T-helper 22 cell (primary cell): ENCODE measurements around the gene ORC1.
A peak's percentile ranks its signal among the peaks of the same experiment; 100 is the strongest.

Experiments used
- DNase-seq: peaks from one replicate; pipeline ENCODE4 v3.0.0-alpha.2; 2020; ENCODE audit warnings: low read depth

Gene ORC1

DNA sequence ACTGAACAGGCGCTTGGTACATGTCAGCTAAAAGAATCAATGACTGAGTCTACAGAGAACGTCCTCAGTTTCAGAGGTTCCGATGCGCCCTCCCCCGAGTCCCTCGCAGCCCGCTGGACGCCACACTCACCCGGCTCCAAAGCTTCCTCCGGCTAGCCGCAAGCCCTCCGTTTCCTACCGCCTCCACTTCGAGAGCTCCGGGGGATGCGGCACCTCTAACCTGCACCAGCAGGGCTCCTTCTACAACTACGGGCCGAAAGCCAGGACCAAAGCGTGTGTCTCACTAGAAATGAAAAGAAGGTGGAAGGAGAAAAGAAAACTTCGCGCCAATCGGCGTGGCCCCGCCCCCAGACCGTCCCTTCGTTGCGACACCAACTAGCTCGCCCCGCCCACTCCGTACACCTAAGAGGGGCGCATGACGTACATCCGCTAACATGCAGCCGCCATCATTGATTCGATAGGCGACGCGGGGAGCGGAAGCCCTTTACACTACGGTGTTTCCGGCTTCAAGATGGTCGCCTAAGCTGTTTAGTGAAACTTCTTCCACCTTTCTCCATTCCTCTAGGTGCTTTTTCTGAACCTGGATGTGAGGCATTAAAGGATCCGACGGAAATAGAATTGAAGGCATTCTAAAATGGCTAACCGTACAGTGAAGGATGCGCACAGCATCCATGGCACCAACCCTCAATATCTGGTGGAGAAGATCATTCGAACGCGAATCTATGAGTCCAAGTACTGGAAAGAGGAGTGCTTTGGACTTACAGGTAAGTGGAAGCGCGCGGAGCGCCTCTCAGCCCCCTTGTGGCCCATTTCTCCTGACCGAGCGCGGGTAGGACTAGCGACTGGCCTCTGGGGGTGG is at the start of gene ORC1, which contains the start of gene PRPF38A:
TSS of gene ORC1 (minus strand) at position 308 of the 859 bp plus-strand sequence. CDS start 2,200 bp downstream, outside the sequence.
TSS of gene PRPF38A (plus strand) at position 487 of the 859 bp plus-strand sequence. CDS start at position 635, 148 bp downstream.
- peak; percentile 95 for DNase-seq

DNA sequence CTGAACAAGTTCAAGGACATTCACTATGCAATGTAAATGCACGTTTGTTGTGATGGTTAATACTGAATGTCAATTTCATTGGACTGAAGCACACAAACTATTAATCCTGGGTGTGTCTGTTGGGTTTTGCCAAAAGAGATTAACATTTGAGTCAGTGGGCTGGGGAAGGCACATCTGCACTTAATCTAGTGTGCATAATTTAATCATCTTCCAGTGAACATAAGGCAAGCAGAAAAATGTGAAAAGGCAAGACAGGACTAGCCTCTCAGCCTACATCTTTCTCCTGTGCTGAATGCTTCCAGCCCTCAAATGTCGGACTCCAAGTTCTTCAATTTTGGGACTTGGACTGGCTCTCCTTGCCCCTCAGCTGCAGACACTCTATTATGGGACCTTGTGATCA is 40.2 kb upstream of the ORC1 start:
- no peak for DNase-seq

DNA sequence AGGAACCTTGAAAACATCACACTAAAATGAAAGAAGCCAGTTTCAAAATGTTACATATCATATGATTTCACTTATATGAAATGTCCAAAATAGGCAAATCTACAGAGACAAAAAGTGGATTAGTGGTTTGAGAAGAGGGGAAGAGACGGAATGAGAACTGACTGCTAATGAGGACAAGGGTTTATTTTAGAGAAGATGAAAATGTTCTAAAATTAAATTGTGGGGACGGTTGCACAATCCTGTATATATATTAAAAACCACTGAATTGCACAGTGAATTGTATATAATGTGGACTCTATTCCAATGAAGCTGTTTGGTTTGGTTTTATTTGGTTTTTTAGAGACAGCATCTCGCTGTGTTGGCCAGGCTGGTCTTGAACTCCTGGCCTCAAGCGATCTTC is 35.8 kb upstream of the ORC1 start:
- DNase-seq, result no peak

DNA sequence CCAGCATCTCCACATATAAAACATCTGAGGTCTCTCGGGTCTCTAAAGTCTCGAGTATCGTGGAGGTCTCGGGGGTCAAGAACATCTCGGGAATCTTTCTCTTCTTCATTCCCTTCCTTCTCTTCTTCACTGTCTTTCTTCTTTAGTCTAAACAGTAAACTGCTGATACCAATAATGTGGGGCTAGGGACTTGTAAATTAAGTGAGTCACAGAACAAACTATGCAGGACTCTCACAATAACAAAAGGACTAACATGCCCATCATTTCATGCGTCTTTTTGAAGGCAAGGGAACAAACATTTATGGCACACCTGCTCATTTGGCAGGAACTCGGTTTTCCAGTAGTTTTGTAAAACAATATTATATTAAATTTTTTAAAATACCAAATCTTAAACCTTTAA is 32.6 kb upstream of the ORC1 start:
- no peak for DNase-seq

DNA sequence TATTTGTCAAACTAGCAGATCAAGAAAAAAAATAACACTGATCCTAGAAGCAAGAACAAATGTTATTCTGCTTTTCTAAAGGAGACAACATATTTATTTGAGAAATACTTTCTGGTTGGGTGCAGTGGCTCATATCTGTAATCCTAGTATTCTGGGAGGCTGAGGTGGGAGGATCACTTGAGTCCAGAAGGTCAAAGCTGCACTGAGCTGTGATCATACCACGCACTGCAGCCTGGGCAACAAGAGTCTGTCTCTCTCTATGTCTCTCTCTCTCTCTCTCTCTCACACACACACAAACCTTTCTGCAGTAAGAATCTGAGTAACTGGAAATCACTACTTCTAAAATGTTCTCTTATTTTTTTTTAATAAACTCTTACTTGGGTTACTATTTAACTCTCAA is 31.4 kb upstream of the ORC1 start:
- DNase-seq, result no peak

DNA sequence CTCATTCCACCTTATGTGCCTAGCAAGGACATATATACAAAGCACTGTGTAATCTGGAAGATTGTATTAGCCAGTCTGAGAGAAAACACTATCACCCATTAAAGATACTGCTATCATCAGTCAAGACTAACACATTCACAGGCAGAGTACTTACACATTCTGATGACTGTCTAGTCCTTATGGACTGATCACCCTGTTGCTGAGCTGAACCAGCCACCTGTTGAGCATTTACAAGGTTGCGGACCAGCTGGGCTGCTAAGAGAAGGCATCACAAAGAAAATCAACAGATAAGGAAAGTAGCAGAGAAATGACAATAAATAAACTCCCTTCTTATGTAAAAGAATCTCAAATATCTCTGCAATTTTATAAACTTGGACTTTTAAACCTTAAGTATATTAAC is 31.0 kb upstream of the ORC1 start:
- no peak for DNase-seq

DNA sequence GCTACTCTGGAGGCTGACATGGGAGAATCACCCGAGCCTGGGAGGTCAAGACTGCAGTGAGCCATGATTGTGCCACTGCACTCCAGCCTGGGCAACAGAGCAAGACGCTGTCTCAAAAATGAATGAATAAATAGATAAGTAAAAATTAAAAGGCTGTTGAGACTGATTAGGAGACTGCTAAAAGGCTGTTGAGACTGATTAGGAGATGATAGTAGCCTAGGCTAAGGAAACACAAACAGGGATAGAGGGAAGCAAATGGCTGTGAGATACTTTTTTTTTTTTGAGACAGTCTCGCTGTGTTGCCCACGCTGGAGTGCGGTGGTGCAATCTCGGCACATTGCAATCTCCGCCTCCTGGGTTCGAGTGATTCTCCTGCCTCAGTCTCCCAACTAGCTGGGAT is 28.6 kb upstream of the ORC1 start:
- no peak for DNase-seq

DNA sequence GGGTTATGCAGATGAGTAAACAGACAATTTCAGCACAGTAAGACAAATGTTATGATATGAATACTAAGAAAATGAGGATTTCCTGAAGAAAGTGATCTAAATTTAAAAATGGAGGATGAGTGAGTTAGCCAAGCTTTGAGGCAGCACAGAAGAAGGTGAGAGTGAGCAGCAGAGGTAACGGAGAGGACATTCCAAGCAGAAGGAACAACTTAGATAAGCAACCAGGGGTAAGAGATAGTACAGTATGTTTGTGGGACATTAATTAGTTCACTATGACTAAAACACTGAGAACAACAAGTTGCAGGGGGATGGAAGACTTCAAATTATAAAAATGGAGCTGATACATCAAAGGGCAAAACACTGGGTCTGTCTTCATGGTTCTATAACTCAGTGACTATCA is 22.9 kb upstream of the ORC1 start:
- no peak for DNase-seq

DNA sequence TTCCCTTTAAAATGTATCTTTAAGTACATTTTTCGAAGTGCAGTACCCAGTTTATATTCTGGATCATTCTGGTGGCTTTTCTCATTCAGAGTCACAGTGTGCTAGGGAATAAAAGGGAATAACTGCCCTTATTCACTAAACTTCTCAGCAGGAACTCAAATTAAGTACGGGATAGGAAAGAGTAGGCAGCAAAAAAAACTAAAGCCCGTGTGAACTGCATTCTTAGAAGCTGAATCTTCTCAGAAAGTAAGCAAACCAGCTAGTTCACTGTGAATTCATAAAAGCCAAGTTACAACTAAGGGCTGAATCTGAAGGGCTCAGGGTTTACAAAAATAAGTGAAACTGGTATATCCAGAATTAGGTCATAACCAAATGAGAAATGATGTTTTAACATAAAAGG is 22.1 kb upstream of the ORC1 start:
- no peak for DNase-seq

DNA sequence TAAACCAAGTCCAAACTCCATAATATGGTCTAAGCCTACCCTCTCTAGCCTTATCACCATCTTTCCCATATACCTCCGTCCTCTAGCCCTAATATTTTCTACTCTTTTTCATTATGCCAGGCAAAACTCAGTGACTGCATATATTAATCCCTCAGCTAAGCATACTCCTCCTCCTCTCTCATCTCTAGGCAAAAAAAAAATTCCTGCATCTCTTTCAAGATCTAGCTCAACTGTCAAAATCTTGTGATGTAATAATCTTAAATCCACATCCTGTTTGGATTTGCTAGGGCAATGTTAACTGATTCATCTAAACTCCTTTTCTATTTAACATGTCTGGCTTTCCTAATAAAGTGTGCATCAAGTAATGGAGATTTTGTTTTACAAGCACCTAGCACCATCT is 20.6 kb upstream of the ORC1 start:
- no peak for DNase-seq

DNA sequence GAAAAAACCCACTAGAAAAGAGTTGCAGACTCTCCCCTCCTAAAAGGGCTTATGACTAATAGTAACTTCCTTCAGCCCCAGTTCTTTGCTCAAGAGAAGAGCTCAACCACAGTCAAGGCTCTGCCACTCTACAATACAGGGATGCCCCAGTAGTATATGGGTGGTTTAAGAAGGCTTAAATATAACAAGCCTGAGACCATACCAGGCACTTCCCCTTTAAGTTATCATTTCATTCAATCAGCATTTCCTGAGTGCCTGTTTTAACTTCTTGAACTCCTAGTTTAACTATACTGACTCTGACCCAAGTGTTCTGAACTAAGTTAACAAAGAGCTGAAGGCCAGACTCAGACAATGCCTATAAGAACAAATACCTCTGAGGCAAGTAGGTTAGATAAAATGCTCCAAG is 20.0 kb upstream of the ORC1 start:
- peak; percentile 44 for DNase-seq

DNA sequence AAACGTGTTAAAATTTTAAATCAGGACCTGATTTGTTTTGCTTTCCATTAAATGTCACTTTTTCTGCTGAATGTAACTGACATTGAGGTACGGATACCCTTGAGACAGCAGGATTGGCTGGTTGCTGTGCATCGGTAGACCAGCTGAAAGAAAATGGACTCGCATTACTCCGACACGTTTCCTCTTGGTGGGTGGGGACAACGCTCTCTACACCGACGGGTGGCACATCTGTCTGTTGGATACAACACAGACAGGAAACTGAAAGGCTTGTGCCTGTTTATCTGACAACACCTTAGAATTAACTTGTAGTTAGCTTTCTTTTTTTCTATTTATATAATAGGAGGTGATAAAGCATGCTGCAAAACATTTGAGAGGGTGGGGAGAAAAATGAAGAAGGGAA is 19.5 kb upstream of the ORC1 start:
- DNase-seq, result peak; percentile 65

DNA sequence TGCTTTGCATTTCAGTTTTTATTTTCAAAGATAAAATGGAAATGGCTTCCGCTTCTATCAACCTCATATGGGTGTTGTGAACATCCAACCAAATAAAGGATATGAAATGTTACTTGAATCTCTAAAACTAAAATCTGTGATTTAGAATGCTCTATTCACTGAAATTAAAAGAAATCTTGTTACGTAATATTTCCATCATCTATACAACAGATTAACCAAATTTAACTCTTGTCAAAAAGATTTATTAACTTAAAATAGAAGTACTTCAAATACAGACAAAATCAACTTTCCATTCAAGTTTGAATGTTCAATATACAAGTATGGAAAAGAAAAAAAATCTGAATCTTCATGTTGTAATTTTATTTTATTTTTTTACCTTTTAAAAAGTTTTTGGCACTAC is 18.8 kb upstream of the ORC1 start:
- DNase-seq, result no peak

DNA sequence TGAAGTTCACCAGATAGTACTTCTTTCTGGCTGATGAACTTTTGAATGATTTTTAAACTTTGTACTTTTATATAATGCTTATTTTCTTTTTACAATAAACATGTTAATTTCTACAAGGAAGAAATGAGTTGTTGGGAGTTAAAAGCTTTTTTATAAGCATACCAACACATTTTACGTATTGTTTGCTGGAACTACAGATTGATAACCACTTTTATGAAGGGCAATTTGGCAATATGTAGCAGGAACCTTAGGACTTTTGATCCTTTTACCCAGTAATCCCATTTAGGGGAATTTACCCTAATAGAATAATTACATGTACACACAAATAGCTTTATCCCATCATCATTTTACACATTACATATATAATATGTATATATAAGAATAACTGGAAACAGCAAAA is 16.5 kb upstream of the ORC1 start:
- no peak for DNase-seq

DNA sequence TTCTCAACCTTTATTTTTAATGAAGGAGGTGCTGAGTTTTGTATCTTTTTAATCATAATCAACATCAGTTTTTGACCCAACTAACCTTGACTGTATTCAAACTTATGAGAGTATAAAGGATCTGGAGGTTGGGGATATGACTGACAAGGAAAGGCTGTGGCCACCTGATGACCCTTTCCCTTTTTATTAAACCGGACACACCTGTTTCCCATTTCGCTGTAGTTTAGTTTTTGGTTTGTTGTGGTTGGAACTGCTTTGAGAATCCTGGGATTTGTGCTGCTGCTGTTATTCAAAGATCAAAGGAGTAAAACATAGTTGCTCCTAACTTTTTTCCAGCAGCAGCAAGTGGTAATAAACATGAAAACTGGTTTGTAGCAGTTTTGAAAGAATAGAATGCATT is 12.6 kb upstream of the ORC1 start:
- DNase-seq, result no peak

DNA sequence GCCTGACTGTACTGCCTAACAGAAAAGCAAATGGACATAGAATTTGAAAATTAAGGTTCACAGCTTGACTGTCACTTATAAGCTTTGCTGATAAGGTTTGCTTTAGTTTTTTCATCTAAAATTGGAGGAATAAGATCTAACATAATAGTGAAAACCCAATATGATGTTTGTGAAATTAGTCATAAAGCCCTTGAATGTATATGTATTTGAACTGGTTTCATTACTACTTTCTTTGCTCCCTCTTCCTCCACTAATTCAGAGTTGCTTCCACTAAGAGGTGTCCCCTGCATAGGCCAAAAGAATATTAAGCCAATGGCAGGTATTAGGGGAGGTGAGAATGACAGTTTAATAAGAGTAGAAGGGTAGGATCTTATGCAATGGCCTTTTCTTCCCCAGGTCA is 10.7 kb upstream of the ORC1 start:
- no peak for DNase-seq

DNA sequence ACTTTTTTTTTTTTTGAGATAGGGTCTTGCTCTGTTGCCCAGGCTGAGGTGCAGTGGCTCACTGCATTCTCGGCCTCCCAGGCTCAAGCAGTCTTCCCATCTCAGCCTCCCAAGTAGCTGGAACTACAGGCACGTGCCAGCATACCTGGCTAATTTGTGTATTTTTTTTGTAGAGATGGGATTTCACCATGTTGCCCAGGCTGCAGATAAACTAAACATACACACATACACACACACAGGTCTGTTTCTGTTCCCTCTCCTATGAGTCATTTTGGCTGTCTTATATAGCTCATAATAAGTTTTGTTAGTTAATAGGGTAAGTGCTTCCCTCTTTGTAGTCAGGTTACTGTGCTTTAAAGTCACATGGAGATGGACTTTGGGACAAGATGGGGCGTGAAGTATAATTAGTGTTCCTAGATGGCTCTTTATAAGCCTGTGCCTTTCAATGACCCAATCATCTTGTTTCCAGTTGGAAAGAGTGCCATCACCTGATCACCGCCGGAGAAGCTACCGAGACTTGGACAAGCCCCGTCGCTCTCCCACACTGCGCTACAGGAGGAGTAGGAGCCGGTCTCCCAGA is 9.3 kb upstream of the ORC1 start:
- DNase-seq, result no peak

DNA sequence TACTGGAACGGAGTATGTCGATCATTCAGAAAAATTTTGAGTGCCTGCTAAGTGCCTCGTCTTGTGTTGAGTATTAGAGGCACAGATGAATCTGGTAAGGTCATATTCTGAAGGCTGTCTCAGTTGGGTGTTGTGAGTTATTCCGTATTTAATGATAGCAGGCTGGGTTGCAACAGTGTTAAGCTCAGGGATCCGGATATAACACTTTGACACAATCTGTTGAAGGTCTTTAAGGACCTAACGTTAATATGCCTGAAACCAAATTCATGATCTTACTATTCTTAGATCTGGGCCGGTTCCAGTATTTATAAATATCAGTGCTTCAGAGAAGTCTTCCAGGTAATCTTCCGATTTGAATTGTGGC is 734 bp upstream of the ORC1 start:
- DNase-seq, result no peak

DNA sequence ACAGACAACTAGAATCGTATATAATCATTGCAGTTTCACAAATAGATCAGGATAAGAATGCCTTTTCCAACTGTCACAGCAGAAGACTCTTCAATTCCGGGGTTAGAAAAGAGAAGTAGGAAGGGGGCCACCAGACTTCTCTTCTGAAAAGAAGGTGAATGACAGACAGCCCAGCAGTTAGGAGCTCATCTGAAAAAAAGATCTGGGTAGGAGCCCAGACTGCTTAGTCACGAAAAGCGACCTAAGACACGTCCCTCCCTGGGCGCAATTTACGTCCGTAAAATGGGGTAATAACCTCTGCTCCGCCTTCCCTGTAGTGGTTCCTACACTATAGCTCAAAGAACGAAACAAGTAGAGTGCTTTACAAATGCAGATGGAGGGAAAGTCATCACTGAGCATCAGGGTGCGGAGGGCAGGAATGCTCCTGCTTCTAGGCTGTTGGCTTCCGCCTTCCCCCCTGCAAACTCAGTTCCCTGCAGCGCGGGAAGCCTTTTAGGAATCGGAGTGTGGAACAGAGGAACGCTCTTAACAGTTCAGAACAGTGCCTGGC is 582 bp downstream of the ORC1 start:
- DNase-seq, result peak; percentile 42

DNA sequence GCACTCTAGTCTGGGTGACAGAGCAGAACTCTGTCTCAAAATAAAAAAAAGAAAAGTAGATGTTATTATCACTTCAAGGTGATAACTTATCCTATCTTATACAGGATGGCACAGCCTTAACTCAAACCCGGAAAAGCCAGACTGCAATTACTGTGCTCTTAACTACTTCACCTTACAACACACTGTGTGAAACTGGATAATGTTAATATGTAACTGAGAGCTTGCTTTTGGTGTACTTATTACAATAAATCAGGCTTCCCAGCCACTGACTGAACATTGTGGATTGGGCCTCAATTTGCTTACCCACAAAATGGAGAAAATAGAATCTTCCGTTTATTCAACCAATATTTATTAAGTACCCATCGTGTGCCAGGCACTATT is 1.4 kb downstream of the ORC1 start:
- DNase-seq, result no peak

DNA sequence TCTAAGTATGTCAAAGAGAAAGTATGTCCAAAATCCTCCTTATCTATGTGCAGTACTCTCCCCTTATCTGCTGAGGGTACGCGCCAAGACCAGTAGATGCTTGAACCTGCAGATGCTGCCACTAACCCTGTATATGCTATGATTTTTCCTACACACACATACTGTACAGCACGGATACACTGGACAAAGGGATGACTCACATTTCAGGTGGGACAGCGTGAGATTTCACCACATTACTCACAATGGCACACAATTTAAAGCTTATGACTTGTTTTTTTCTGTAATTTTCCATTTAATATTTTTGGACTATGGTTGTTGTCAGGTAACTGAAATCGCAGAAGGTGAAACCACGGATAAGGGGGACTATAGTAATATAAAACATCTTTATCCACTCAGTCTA is 4.1 kb downstream of the ORC1 start:
- DNase-seq, result no peak

DNA sequence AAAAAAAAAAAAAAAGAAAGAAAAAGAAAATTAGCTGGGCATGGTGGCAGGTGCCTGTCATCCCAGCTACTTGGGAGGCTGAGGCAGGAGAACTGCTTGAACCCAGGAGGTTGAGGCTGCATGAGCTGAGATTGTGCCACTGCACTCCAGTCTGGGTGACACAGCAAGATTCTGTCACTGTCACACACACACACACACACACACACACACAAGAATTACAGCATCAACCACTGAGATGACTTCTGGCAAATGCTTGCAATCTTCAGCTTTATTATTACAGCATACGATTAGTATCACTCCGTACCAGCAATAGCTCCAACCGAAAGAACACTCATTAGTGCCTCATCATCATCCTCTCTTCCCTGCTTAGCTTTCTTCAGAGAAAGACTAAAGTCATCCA is 4.6 kb downstream of the ORC1 start:
- DNase-seq, result no peak

DNA sequence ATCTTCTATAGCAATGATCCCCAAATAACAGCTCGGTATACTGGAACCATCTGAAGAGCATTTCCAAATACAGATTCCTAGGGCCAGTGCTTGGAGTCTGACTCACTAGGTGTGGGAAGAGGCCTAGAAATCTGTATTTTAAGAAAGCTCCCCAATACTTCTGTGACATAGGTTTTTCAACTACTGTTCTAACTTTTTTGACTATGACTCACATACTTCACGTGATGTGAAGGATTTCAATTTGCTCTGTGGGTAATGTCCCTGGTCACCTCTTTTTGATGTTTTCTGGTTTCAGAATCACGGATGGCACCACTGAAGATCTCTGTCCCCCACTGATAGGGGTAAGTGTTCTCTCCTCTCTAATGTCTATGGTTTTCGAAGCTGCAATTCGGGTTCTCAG is 11.0 kb downstream of the ORC1 start:
- DNase-seq, result no peak

DNA sequence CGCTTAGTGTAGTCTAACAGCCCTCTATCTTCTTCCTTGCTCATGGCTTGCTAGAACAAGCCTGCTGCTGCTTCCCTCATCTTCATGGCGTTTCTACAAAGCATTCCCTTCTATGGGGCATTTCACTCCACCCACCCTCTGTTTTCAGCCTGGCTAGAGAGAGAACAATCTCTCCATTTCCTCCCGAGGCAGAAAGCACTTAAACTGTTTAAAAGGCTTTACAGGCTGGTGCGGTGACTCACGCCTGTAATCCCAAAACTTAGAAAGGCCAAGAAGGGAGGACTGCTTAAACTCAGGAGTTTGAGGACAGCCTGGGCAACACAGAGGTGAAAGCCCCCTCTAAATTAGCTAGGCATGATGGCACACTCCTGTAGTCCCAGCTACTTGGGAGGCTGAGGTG is 17.8 kb downstream of the ORC1 start:
- no peak for DNase-seq
